HG03045 (cell line): ENCODE results near the gene CHM.
"Not testable (repeated sequence)": the region's sequence is repeated elsewhere in the genome, so short reads cannot be mapped to it uniquely, and the experiment has no call there.

Experiments
- ATAC-seq: cut with Tn5 transposase; IDR thresholded peaks from one replicate; pipeline ENCODE4 v1.9.1; 2021; ENCODE audit warnings: mild to moderate bottlenecking, moderate library complexity; ENCODE audit not compliant: unreplicated experiment

The CHM gene

GRCh38 chrX:85922821-85923220 lies 124.5 kb downstream of the CHM start:
- ATAC-seq = no peak

- not testable (repeated sequence) for ATAC-seq
These were observed 130.6 kb downstream of the CHM start for GRCh38 chrX:85916656-85917280.

GRCh38 chrX:85914431-85914830 lies 132.9 kb downstream of the CHM start:
- ATAC-seq = no peak

- ATAC-seq = no peak
These were observed 140.0 kb downstream of the CHM start for GRCh38 chrX:85907316-85907715.

GRCh38 chrX:85906399-85906798 lies 141.0 kb downstream of the CHM start:
- ATAC-seq = no peak

GRCh38 chrX:85905851-85906250 lies 141.5 kb downstream of the CHM start:
- no peak for ATAC-seq

- ATAC-seq = no peak
These were observed 143.5 kb downstream of the CHM start for GRCh38 chrX:85903692-85904471.

GRCh38 chrX:85897362-85898126 lies 149.8 kb downstream of the CHM start:
- ATAC-seq = no peak

GRCh38 chrX:85882601-85883000 lies 164.8 kb downstream of the CHM start:
- no peak for ATAC-seq

- no peak for ATAC-seq
These were observed 176.8 kb downstream of the CHM start for GRCh38 chrX:85870585-85870984.

- no peak for ATAC-seq
These were observed 182.0 kb downstream of the CHM start for GRCh38 chrX:85865324-85865723.

GRCh38 chrX:85859426-85859825 lies 187.9 kb downstream of the CHM start:
- ATAC-seq = no peak

- ATAC-seq = no peak
These were observed 195.9 kb downstream of the CHM start for GRCh38 chrX:85851418-85851817.

GRCh38 chrX:85836868-85837267 lies 210.5 kb downstream of the CHM start:
- ATAC-seq = no peak

- ATAC-seq = no peak
These were observed 218.6 kb downstream of the CHM start for GRCh38 chrX:85828771-85829170.

GRCh38 chrX:85815203-85815751 lies 232.1 kb downstream of the CHM start:
- ATAC-seq = no peak
